ENCODE data around the gene WDR90.
A peak's percentile ranks its signal among the peaks of the same experiment; 100 is the strongest.

- no peak for TF ChIP-seq POLR2A (IDR thresholded peaks at IDR 0.05)
- no peak for TF ChIP-seq CTCF (IDR thresholded peaks at IDR 0.05)
- TF ChIP-seq POLR2AphosphoS5 (IDR thresholded peaks at IDR 0.05) = peak in 1 of 3 donors; percentile 4
Measured at GRCh38 chr16:682493-683395, 33.6 kb downstream of the WDR90 start.

Data from stomach (tissue), 4 donors.